OCI-LY7 (cell line): Measurements from ENCODE around the gene FOXO6.

ENCODE experiments used
- CTCF ChIP-seq: fragments of 200-600 bp; sonication (generic); conservative IDR thresholded peaks from 2 replicates; pipeline ENCODE4 v1.5.1; 2014; ENCODE audit warnings: mild to moderate bottlenecking, antibody characterized with exemption, low read length, moderate library complexity, mixed read lengths
- EZH2phosphoT487 ChIP-seq: fragments of 200-600 bp; sonication (generic); IDR thresholded peaks from 2 replicates; pipeline ENCODE4 v1.6.1; 2018; ENCODE audit warnings: low read depth, borderline replicate concordance, mild to moderate bottlenecking, mixed run types, antibody characterized with exemption, low read length, moderate library complexity, mixed read lengths

GRCh38 chr1:41333146-41333784 lies 28.0 kb upstream of the FOXO6 start:
- no peak for TF ChIP-seq CTCF
- TF ChIP-seq EZH2phosphoT487 = no peak
